ENCODE measurements around the gene ADH7. TPM values are rescaled to one million over a fixed set of nuclear protein-coding genes. Genes with fewer than 3 reads are reported as not detected.

Gene ADH7
- total and polyA plus RNA-seq, 2 of the 8 experiments (the other 6 are each of a cell fraction or from before 2014, with no cell fraction given) = not detected

GRCh38 chr4:99383399-99383798 lies 51.7 kb downstream of the ADH7 start:
- no peak overlapping the region for H3K56ac ChIP-seq (replicated peaks; ENCODE audit: insufficient read length, low read depth, low read length)
- no peaks in the 10 kb centered on the region for H3K79me1 ChIP-seq (ENCODE audit: low read depth, low read length)
- no peak overlapping the region for H2BK12ac ChIP-seq (ENCODE audit: low read depth, low read length)
- no peaks in the 10 kb centered on the region for H3K27me3 ChIP-seq (replicated peaks in 1 of 4; ENCODE audit: control insufficient read depth in 3 of 4, extremely low read depth in 1 of 4, insufficient read depth in 3 of 4, low read length in 3 of 4)
- H4K8ac ChIP-seq (ENCODE audit: extremely low read depth, insufficient read depth, low read length) = no peak overlapping the region
- no peak overlapping the region for H2AK5ac ChIP-seq (ENCODE audit: low read depth, low read length)
- 93% methylated on average over 3 of the region's 3 CpGs; no CpG with 5 or more reads in 1 of the 2 experiments for WGBS, 2 experiments (ENCODE audit: extremely low coverage in 1 of 2, insufficient coverage in 1 of 2, insufficient read length in 1 of 2, insufficient replicate concordance in 2 of 2, low coverage in 1 of 2, low lambda C conversion rate in 2 of 2, missing lambda C conversion rate in 1 of 2)
- ChIA-PET CTCF (ENCODE audit: partially characterized antibody) (interaction anchor here (0.9 to 3.5 kb wide), 2 partner anchors 19 to 20 kb away, joined by 3 to 11 read pairs; no protein-coding TSS in a partner anchor), POLR2A (ENCODE audit: partially characterized antibody) (no interaction called here)
- H3K4me2 ChIP-seq (ENCODE audit: insufficient read depth in 1 of 2, low read depth in 2 of 2, low read length in 2 of 2) = no peak overlapping the region
- H3K18ac ChIP-seq (ENCODE audit: extremely low read depth, low read length) = no peak overlapping the region
- FAIRE-seq (no peak), DNase-seq (ENCODE audit: low read depth in 1 of 2, low spot score in 2 of 2) (no peak)
- H3K4me1 ChIP-seq (replicated peaks in 1 of 4; ENCODE audit: control insufficient read depth in 3 of 4, insufficient read depth in 4 of 4, low read length in 3 of 4) = no peaks in the 10 kb centered on the region
- no peak overlapping the region for H3K27ac ChIP-seq (ENCODE audit: low read depth, low read length)
- no peaks in the 10 kb centered on the region for H3K36me3 ChIP-seq (ENCODE audit: control insufficient read depth in 2 of 4, insufficient read depth in 4 of 4, low read length in 3 of 4)
- H3K23ac ChIP-seq (ENCODE audit: insufficient read length) = no peak overlapping the region
- no peak overlapping the region for H3K9ac ChIP-seq (replicated peaks in 1 of 4; ENCODE audit: extremely low read depth in 1 of 4, low read depth in 3 of 4, low read length in 3 of 4)
- no peak overlapping the region for H2BK120ac ChIP-seq (replicated peaks; ENCODE audit: low read depth, low read length)
- no peak overlapping the region for H3K4ac ChIP-seq (replicated peaks; ENCODE audit: insufficient read length, low read depth, low read length)
- no peak overlapping the region for H2BK20ac ChIP-seq (ENCODE audit: low read length)
- H2BK15ac ChIP-seq (ENCODE audit: low read length) = no peak overlapping the region
- H3K14ac ChIP-seq (ENCODE audit: insufficient read length) = no peak overlapping the region
- no peaks in the 10 kb centered on the region for H4K20me1 ChIP-seq (replicated peaks in 1 of 2; ENCODE audit: control insufficient read depth in 1 of 2, insufficient read depth in 2 of 2, low read length in 2 of 2)
- H3K4me3 ChIP-seq (ENCODE audit: extremely low read depth in 1 of 4, insufficient read depth in 2 of 4, low read depth in 3 of 4, low read length in 4 of 4) = no peak overlapping the region
- H2BK5ac ChIP-seq (ENCODE audit: low read depth, low read length) = no peak overlapping the region
- no peak overlapping the region for H4K5ac ChIP-seq (ENCODE audit: insufficient read length, low read depth, low read length)
- no peaks in the 10 kb centered on the region for H3K23me2 ChIP-seq (ENCODE audit: low read depth, low read length)
- TF ChIP-seq E2F6 (IDR thresholded peaks at IDR 0.05) = no peak
- TF ChIP-seq BACH1 (IDR thresholded peaks at IDR 0.05; ENCODE audit: low read length) = no peak
- TF ChIP-seq TAF7 (optimal IDR thresholded peaks at IDR 0.05; ENCODE audit: borderline replicate concordance, low read depth, low read length) = no peak
- TF ChIP-seq RXRA (IDR thresholded peaks at IDR 0.05; ENCODE audit: insufficient read depth, low read depth, low read length) = no peak
- no peak for TF ChIP-seq HDAC6 (IDR thresholded peaks at IDR 0.05; ENCODE audit: low read depth, low read length)
- TF ChIP-seq SP2 (IDR thresholded peaks at IDR 0.05; ENCODE audit: low read length) = no peak
- no peak for TF ChIP-seq NRF1 (IDR thresholded peaks at IDR 0.05; ENCODE audit: low read depth, low read length)
- no peak for TF ChIP-seq CHD2 (IDR thresholded peaks at IDR 0.05; ENCODE audit: low read length)
- no peak overlapping the region for H2AFZ ChIP-seq (ENCODE audit: low read length)
- no peaks in the 10 kb centered on the region for H3K9me3 ChIP-seq (ENCODE audit: insufficient read depth in 2 of 2, low read depth in 1 of 2, low read length in 1 of 2)
- H3K79me2 ChIP-seq (ENCODE audit: control insufficient read depth in 1 of 2, insufficient read depth in 2 of 2, low read length in 2 of 2) = no peaks in the 10 kb centered on the region
- H4K91ac ChIP-seq (replicated peaks; ENCODE audit: insufficient read length, low read length) = no peak overlapping the region

Measured in H1 (cell line).